GM10266 (cell line): ENCODE measurements around the gene RADIL.
A peak's percentile ranks its signal among the peaks of the same experiment; 100 is the strongest.

Source experiments
- DNase-seq: peaks from one replicate; pipeline ENCODE4 v3.0.0; 2012; ENCODE audit errors: extremely low spot score
- CTCF ChIP-seq: IDR thresholded peaks from 2 replicates; pipeline ENCODE4 v1.5.1; 2012; ENCODE audit warnings: mild to moderate bottlenecking, low read depth; ENCODE audit not compliant: control insufficient read depth, insufficient read depth; ENCODE audit errors: missing control alignments

Gene RADIL

GRCh38 chr7:4819560-4820404 lies 63.7 kb downstream of the RADIL start:
- DNase-seq: no peak
- no peak for TF ChIP-seq CTCF

- no peak for TF ChIP-seq CTCF
- no peak for DNase-seq
These were observed 65.3 kb downstream of the RADIL start for GRCh38 chr7:4818000-4818794.

GRCh38 chr7:4817178-4817901 lies 66.2 kb downstream of the RADIL start:
- DNase-seq: no peak
- TF ChIP-seq CTCF: no peak

- TF ChIP-seq CTCF: no peak
- DNase-seq: no peak
These were observed 67.0 kb downstream of the RADIL start for GRCh38 chr7:4816419-4817080.

DNA sequence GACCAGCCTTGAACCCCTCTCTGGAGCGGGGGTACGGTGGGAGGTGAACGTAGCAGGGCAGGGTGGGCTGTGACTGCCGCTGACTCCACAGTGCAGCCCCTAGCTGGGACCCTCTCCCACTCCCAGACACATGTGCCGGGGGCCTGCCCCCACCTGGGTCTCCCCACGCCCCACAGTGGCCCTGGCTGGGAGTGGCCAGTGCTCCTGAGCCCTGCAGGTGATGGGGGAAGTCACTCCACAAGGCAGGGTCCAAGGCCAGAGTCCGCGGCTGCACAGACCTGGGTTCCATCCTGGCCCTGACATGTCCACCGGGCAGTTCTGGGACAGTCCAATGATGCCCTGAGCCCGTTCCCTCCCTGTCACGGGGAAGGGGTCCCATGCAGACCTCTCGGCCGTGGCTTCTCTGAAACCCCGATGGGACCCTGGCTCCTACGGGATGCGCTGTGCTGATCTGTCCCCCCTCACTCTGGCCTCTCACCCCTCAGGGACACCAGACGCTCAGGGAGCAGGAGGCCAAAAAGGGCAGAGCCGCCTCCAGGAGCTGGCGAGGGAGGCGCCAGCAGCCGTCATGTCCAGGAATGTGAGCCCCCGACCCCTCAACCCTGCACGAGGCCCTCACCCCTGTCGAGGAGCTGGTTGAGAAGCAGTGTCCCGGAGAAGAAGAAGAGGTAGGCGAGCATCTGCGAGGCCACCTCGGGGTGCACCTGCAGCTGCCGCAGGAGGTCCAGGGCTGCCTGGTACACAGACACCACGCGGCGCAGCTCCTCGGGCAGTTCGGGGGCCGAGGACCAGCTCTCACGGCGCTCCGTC lies 67.7 kb downstream of the RADIL start:
- DNase-seq: no peak
- peak; percentile 17 for TF ChIP-seq CTCF

DNA sequence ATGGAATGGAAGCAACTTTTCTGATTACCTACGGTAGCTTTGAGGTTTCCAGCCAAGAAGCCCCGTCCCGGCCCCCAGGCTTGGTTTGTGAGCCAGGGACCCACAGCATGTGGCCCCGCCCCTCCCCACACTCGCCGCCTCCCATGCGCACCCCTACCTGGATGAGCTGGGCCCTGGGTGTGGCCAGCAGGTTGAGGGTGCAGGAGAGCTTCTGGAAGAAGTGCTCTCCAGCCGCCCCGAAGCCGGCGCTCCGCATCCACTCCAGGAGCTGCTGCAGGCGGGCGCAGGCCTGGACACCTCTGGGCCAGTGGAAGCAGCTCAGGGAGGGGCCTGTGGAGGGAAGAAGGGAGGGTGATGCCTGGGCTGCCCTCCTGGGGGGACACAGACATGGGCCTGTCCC lies 68.4 kb downstream of the RADIL start:
- TF ChIP-seq CTCF: no peak
- DNase-seq: no peak
